M059J (cell line): ENCODE measurements around the gene FAM222B. TPM values are rescaled to one million over a fixed set of nuclear protein-coding genes. Genes with fewer than 3 reads are reported as not detected.
"Not testable (repeated sequence)": the region's sequence is repeated elsewhere in the genome, so short reads cannot be mapped to it uniquely, and the experiment has no call there.

Experiments used
- DNase-seq: peaks from one replicate; pipeline ENCODE4 v3.0.0-alpha.2; 2012; ENCODE audit warnings: low read depth
- total RNA-seq: library from RNA; depleted of rRNA; stranded (reverse); fragments of >200 nt; shearing (Covaris generic); gene quantifications from 2 replicates; pipeline ENCODE4 v1.2.3, GENCODE V29; 2014

Gene FAM222B
- total RNA-seq, 1 experiment from 2014 or later: 13.2 TPM

DNA sequence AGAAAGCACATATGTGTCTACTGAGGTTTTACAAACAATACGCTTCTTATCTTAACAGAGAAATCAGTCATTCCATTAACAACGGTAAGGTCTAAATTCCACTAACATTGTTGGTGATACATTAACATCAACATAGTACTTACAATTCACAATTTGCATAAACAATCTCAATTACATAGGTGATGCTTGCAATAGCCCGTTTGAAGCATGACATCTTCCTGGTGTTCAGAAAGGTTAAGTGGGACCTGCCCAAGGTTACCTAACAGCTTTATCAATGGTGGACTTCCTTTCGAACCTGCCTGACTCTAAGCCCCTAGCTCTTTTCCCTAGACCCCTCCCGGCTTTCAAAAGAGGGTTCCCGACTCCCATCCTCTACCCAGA is 699 bp downstream of the FAM222B start:
- peak; percentile 4 for DNase-seq

DNA sequence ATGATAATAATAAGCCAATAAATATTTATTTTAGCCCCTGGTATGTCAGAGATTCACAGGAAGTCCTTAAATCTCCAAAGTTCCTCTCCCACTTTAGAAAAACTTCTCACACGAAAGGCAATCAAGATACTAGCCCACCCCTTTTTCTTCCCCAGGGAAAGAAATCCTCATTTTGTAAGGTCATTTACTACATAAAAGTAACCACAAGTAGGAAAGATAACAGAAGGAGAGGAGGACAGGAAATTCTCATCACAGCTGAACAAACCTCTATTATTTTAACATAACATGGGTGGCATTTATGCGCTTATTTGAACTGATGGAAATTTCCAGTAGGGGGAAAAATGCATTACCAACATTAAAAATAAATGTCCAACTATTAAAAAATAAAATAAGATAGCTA is 3.4 kb downstream of the FAM222B start:
- DNase-seq: no peak

DNA sequence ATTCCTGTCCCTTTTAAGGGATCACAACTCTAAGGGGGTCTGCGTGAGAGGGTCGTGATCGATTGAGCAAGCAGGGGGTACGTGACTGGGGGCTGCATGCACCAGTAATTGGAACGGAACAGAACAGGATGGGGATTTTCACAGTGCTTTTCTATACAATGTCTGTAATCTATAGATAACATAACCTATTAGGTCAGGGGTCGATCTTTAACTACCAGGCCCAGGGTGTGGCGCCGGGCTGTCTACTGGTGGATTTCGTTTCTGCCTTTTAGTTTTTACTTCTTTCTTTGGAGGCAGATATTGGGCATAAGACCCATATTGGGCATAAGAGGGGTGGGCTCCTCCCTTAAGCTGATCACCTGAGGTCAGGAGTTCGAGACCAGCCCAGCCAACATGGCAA is 6.0 kb downstream of the FAM222B start:
- not testable (repeated sequence) for DNase-seq

DNA sequence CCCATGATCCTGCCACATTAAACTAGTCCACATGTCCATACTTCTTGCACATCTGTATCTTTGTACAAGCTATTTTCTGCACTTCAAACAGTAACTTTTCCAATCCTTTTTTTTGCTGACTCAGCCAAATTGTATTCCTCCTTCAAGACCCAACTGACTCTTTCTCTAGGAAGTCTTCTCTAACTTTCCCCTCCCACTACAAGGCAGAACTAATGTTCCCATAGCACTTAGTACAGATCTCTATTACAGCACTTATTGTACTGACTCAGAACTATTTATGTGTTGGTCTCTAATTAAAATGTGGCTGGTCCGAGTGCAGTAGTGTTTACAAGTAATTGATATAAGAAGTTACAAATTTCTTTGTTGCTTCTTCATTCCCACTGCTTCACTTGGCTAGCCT is 8.2 kb downstream of the FAM222B start:
- DNase-seq: no peak

DNA sequence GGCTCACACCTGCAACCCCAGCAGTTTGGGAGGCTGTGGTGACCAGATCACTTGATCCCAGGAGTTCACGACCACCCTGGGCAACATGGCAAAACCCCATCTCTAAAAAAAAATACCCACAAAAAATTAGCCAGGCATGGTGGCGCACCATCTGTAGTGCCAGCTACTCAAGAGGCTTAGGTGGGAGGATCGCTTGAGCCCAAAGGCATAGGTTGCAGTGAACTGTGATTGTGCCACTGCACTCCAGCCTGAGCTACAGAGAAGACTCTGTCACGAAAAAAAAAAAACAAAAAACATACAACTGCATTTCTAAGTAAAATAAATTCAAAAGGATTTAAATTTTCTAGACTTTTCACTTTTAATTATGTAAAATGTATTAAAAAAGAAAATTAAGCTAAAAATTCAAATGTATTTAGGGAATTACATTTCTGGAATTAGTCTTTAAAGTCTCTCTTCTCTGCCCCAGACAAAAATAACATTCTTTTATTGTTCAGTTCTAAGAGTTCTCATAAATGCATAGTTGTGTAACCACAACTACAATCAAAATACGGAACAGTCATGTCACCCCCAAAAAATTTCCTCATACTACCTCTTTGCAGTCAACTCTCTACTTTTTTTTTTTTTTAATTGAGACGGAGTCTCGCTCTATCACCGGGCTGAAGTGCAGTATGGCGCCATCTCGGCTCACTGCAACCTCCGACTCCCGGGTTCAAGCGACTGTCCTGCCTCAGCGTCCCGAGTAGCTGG is 14.1 kb downstream of the FAM222B start:
- DNase-seq: peak; percentile 54

DNA sequence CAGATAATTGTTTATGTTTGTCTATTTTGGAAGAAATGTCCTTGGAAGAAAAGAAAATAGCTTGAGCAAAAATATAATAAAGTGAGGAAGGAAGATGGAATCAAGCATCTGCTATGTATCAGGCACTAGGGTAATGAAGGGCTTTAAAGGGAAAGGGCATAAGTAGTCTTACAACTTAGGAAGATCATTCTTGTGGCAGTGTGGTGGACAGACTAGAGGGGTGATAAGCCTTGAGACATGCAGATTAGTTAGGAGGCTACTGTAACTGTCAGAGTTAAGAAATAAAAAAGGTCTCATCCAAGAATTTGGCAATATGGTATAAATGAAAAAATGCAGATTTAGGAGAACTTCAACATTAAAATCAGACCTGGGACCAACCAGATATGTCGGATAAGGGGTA is 14.9 kb downstream of the FAM222B start:
- no peak for DNase-seq

DNA sequence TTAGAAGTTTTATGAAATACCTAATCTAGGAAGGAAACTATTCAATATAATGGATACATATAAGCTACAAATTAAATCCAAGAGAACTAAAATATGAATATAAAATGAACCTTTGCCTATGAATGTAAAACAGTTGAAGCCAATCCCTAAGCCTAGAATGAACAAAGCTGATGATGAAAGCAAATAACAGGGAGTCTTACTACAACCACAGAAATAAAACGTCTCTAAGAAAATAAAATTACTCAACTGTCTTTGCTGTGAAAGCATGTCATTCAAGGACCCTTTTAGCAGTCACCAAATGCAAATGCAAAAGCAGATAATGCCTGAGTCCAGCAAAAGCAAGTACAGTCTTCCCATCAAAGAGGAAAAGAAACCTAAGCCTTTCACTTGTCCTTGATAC is 23.0 kb downstream of the FAM222B start:
- no peak for DNase-seq

DNA sequence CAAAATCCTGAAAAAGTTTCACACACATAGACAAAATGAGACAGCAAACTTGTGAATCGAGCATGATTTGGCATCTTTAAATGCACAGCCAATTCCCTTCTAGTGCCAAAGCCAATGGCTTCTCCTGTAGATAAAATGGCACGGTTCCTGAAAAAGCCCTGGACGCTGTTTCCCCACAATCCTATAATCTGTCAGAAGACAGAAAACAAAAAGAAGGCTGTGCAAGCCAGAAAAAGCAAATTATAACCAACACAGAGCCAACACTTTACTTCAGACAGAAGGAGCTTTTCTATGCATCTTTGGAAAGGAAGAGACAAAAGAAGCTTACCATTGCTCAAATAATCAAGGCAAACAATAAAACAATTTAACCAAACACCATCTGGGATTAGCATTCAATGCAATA is 23.8 kb downstream of the FAM222B start:
- no peak for DNase-seq

DNA sequence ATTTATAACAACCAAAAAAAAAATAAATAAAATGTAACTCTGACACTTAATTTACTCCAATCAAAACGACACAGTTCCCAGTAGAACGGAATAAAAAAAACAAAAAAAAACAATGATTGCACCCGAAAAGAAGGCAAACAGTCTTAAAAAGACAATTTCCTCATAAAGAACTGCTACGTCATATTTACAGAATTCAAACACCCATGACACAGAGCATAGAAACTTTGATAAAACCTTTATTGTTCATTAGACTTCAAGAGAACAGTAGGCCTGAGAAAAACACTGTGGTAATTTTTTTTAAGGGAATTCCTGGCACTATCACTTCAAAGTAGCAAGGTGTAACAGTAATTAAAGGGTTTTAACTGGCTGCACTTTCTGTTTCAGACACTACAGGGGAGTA is 26.1 kb downstream of the FAM222B start:
- no peak for DNase-seq

DNA sequence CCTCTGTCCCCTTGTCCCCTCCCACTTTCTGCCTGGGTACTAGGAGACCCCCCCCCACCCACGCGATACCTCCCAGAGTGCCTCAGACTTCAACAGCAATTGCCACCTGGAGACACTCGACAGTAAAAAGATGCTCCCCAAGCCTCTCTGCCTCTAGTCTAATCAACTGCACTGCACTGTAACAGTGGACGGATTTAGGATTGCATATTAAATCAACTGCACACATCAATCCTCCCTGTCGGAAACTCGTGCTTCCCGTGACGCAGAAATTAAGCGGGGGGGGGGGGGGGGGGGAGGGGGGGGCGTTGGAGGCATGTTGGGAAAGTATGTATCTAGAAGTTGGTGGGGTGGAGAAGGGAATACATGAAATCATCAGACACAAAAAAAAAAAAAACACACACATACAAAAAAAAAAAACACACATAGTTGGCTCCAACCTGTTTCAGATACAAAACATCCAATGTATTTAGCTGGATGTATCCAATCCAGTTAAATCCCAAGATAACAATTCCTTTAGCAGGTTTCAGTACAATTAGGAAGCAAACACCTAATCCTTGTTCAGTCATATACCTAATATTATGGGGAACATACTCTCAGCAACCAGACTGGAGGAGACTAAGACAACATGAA is 29.7 kb downstream of the FAM222B start:
- peak; percentile 65 for DNase-seq

DNA sequence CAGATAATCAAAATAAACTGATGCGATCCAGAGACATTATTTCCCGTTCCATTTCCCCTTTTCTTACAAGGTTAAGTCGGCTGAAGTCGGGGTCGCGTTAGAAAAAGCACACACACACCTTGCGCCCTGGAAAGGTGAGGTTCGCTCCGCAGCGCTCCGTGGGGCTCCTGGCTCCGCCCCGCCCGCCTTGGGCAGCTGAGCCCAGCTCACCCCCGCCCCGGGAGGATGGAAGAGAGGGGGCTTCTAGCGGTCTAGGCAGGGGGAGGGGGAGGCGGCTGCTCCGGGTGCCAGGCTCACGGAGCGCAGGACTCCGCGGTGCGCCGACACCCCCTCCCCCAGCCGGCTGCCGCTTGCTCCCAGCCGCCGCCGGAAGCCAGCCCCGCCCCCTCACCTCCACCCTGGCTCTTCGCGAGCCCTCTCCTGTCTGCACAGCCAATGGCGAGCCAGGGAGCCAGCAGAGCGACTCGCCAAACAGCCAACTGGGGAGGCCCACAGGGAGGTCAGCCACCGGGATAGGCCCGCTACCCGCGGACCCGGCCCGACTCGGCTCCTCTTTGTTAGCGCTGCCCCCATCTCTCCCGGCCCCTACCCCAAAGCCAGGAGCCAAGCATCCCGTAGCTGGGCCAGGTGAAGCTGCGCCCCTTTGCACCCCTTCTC is 30.4 kb downstream of the FAM222B start:
- peak; percentile 96 for DNase-seq

DNA sequence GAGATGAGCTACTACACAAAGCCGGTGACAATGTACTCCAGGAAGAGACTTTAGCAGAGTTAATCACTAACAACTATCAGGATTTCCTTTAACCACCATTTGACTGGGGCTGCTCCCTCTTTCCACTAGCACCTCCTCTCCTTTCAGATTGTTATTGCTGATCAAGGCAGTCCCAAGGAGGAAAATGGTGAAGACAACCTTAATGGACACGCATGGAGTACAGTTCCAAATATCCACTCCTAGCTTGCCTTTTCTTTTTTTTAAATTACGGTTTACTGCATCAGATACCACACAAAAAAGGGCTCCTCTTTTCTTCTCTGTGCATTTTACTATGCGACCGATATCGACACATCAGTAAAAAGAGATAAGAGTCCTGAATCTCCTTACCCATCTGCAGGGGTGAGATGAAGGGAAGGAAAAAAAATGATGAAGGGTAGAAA is 30.9 kb downstream of the FAM222B start:
- DNase-seq: peak; percentile 52

DNA sequence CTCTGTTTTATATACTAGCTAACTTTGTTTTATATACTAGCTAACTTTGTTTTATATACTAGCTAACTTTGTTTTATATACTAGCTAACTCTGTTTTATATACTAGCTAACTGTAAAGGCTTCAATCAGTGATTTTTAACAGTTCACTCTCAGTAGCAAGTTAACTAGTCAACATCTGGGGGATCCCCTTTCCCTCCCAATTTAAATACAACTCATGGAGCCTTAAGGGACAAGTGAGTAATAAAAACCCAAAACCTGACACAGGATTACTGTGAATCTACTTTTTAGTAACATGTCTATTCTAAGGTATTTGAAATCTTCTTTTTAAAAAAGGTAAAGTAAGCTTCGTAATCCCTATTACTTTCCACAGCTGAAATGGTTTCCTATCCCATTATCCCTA is 32.2 kb downstream of the FAM222B start:
- no peak for DNase-seq

DNA sequence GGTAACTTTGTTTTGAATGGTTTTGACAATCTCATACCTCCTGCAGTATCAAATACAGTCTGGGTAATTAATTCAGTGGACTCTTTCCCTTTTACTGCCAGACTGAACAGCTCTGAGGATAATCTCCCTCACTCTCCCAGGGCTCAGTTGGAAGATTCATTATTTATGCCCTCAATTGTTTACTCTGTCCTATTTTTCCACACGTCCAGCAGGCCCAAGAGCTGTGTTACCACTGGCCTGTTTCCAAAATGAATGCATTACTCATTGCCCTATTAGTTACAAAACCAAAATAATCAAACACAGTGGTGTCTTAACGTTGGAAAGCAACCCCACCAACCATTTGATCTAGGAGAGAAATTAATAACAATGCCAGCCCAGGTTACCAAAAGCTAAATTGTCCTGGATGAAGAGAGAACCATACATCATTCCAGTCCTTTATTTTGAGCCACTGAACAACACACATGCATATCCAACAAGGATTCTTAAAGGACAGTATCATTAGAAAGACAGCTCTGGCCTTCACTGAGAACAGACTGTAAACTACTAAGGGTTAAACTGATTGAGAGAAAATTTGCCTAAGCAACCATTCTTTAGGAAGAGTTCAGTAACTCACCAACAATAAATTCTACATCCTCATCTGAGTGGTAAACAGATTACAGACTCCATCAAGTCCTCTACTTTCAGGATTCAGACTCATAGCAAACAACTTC is 34.5 kb downstream of the FAM222B start:
- peak; percentile 95 for DNase-seq

DNA sequence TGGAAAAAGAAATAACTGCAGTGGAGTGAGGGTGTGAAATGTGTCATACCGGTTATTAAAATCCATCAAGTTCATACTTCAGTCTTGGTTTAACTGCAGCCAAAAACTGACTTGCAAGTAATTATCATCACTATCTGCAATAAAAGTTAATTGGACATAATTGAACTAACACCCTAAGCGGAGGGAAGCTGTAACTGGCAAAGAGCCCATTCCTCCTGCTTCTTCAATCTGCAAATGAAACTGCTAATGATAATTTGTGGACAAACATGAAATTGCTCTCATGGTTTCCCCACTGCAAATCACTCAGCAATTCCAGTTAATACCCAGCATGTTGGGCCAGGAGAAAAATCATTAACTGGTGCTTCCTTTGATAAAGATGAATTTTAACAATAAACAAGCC is 46.5 kb downstream of the FAM222B start:
- no peak for DNase-seq

DNA sequence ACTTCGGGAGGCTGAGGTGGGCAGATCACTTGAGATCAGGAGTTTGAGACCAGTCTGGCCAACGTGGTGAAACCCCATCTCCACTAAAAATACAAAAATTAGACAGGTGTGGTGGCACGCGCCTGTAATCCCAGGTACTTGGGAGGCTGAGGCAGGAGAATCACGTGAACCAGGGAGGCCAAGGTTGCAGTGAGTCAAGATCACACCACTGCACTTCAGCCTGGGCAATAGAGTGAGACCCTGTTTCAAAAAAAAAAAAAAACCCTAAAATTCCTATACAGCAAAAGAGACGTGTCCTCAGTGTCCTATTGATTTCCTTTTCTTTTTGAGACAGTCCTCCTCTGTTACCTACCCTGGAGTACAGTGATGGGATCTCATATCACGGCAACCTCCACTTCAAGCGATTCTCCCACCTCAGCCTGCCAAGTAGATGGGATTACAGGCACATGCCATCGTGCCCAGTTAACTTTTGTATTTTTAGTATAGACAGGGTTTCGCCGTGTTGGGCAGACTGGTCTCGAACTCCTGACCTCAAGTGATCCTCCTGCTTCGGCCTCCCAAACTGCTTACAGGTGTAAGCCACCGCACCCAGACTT is 47.6 kb downstream of the FAM222B start:
- DNase-seq: not testable (repeated sequence)

DNA sequence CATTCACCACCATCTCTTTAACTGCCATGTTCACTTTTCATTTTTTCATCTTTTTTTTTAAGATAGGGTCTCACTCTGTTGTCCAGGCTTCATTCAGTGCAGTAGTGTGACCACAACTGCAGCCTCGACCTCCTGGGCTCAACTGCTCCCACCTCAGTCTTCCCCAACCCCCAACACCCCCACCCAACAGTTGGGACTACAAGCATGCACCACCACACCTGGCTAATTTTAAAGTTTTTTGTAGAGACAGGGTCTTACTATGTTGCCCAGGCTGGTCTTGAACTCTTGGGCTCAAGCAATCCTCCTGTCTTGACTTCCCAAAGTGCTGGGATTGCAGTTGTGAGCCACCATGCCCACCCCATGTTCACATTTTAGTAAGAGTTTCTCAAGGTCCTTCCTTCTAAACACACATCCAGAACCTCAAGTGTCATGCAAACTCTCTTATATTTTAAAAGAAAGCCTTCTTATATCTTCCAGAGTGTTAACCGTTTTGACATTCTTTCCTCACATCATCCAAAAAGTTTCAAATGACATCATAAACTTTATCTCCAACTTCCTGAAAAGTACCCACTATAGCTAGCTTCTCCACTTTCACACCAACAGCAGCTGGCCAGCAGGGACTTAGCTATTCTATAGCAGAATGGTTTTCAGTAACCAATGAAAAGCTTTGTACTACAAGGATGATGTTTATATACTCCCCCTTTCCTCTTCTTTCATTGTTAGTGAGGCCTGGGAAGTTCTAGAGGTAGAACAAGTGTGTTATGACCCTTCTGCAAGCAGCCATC is 49.5 kb downstream of the FAM222B start:
- DNase-seq: no peak

DNA sequence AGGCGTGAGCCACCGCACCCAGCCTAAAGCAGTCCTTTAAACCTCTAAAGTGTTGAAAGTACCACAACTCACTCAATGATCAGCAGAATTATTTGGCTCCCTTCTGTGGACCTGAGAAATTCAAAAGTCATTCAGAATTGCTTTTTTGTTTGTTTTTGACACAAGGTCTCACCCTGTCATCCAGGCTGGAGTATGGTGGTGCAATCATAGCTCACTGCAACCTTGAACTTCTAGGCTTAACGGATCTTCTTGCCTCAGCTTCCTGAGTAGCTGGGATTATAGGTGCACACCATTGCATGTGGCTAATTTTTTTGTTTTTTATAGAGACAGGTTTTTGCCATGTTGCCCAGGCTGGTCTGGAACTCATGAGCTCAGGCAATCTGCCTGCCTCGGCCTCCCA is 54.5 kb downstream of the FAM222B start:
- no peak for DNase-seq

DNA sequence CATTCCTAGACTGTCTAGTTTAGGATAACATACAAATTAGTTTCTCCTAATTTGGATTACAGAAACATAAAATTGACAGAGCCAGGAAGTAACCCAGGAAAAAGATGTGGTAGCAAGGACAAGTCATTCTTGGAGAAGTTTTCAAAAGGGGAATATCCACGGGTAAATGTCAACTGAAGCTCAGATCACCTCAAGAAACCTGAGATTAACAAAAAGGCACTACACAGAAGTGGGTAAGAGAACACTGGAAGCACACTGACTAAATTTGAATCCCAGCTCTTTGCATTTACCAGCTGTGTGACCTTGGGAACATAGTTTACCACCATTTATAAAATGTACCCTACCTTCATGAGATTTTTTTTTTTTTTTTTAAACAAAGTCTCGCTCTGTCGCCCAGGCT is 59.4 kb downstream of the FAM222B start:
- no peak for DNase-seq

DNA sequence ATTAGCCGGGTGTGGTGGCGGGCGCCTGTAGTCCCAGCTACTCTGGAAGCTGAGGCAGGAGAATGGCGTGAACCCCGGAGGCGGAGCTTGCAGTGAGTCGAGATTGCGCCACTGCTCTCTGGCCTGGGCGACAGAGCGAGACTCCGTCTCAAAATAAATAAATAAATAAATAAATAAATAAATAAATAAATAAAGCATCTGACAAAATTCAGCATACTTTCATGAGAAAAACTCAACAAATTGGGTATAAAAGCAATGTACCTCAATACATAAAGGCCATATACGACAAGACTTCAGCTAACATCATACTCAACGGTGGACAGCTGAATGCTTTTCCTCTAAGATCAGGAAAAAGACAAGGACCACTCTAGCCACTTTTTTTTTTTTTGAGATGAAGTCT is 63.0 kb downstream of the FAM222B start:
- not testable (repeated sequence) for DNase-seq

DNA sequence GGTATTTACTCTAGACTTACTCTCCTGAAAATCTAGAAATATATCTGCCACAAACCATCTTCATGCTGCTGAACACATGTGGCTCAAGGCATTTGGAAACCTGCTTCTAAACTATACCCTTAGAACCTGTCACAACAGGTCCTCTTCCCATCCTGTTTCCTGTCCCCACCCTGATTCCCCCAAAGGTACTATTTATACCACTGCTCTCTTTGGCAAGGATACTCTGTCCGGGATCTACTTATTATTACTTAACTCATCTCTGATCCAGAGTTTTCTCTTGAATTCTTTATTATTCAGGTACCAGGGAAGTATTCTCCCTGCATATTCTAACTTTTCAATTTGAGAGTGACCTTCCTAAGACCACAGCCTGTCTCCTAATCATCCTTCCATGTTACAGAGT is 65.4 kb downstream of the FAM222B start:
- DNase-seq: no peak
